Activated gamma-delta T cell treated with Interleukin-2 at 50 U/mL for 16 hours (primary cell): ENCODE data around the gene MT1H.
"Not testable (repeated sequence)": the region's sequence is repeated elsewhere in the genome, so short reads cannot be mapped to it uniquely, and the experiment has no call there.

ENCODE experiments used
- DNase-seq: peaks from one replicate; pipeline ENCODE4 v3.0.0-alpha.2; 2020

The MT1H gene

DNA sequence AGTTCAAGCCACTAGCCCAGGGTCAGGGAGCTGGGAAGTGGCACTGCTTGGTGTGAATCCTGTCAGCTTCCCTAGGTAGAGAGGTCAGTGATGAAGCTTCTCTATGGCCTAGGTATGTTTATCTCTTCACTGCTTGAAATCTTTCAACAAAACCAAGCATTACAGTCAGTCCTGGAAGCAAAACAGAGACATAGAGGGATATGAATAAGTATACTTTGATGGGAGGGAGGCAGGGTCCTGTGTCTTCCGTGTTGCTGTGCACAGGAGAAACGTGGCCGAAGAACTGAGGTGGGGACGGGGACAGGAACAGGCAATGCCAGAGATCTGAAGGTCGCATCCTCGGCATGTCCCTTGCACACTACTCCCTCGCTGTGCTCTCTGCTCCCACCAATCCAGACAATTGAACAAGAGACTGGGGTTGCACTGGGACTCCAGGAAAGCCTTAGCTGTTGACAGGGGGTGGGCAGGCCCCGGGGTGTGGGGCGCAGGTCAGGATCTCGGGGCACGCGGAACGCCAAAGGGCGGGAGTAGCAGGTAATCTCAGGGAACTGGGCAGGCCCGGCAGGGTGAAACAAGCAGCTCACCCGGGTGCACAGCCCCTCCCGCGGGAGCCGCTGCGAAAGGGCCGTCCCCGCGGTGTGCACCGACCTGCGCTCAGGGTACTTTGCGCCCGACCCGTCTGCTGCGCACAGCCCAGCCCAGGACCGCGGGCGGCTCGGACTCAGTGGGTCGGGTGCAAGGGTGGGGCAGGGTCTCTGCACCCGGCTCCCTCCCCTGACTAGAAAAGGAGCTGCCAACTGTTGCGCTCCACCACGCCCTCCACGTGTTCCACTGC is at the start of gene MT1H:
MT1H (plus strand) TSS at position 810 of the 835 bp plus-strand sequence. CDS start 71 bp downstream, outside the sequence.
- DNase-seq, result no peak

DNA sequence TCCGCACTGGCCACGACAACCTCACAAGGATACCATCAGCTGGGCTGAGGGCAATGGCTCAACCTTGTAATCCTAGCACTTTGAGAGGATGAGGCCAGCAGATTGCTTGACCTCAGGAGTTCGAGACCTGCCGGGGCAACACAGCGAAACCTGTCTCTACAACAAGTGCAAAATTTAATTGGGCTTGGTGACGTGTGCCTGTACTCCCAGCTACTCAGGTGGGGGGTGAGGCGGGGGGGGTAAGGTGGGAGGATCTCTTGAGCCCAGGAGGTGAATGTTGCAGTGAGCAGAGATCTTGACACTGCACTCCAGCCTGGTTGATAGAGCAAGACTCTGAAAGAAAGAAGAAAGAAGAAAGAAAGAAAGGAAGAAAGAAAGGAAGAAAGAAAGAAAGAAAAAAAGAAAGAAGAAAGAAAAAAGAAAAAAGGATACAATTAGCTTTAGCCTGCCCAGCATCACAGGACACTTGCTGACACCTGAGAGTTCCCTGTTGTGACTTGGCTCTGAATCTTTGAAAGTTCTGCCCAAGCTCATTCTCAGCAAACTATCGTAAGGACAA is 49.2 kb upstream of the MT1H start:
- DNase-seq, result no peak

DNA sequence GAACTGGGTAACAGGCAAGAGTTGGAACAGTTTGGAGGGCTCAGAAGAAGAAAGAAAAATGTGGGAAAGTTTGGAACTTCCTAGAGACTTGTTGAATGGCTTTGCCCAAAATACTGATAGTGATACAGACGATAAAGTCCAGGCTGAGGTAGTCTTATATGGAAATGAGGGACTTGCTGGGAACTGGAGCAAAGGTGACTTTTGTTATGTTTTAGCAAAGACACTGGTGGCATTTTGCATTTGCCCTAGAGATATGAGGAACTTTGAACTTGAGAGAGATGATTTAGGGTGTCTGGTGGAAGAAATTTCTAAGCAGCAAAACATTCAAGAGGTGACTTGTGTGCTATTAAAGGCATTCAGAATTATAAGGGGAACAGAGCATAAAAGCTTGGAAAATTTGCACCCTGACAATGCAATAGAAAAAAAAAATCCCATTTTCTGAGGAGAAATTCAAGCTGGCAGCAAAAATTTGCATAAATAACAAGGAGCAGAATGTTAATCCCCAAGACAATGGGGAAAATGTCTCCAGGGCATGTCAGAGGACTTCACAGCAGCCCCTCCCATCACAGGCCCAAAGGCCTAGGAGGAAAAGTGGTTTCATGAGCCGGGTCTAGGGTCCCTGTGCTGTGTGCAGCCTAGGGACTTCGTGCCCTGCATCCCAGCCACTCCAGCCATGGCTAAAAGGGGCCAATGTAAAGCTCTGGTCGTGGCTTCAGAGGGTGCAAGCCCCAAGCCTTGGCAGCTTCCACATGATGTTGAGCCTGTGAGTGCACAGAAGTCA is 47.8 kb upstream of the MT1H start:
- DNase-seq, result not testable (repeated sequence)

DNA sequence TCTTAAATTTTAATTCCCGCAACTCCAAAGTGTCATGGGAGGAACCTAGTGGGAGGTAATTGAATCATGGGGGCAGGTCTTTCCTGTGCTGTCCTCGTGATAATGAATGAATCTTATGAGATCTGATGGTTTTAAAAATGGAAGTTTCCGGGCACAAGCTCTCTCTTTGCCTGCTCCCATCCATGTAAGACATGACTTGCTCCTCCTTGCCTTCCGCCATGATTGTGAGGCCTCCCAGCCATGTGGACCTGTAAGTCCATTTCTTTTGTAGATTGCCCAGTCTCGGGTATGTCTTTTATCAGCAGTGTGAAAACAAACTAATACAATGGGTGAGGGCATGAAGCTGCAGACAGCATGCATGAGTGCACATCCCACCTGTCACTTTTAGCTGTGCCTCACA is 46.4 kb upstream of the MT1H start:
- not testable (repeated sequence) for DNase-seq

DNA sequence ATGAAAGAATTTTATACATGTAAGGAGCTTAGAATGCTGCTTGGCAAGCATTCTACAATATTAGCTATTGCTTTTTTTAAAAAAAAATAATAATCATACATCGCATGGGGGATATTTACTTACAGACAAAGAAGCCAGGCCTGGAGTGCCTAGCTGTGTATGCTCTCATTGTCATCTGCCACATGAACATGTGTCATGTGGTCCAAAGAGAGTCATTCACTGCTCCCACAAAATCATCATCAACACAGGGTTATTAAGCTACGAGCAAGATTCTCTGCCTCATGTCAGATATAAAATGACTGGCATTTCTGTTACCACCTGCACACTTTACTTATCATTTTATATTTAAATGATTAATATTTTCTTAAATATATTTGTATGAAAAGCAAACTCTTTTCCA is 46.0 kb upstream of the MT1H start:
- no peak for DNase-seq

DNA sequence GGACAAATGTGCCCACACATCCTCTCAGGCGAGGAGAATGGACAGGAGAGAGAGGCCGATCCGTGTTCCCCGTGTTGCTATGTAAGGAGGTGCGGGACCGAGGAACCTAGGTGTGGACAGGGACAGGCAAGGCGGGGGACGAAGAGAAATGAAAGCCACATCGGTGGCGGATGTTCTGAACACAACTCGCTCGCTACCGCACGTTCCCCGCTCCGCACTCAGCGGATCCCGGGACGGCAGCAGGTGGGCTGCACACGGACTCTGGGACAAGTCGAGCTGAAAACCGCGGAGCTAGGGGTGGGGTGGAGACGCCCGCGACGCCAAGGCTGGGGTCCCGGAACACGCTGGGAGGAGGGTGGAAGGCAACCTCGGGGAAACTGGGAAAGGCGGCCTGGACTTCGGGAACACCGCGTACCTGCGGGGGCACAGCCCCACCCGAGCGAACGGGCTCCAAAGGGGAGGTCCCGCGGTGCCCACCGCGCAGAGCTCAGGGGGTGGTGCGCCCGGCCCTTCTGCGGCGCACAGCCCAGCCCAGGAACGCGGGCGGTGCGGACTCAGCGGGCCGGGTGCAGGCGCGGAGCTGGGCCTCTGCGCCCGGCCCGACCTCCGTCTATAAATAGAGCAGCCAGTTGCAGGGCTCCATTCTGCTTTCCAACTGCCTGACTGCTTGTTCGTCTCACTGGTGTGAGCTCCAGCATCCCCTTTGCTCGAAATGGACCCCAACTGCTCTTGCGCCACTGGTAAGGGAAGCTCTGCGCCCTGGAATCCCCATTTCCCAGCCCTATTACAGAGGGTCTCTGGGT is 44.3 kb upstream of the MT1H start, which contains the start of gene MT1E:
MT1E (plus strand) TSS at position 642 of the 803 bp plus-strand sequence; CDS start at position 713, 71 bp downstream.
- no peak for DNase-seq

DNA sequence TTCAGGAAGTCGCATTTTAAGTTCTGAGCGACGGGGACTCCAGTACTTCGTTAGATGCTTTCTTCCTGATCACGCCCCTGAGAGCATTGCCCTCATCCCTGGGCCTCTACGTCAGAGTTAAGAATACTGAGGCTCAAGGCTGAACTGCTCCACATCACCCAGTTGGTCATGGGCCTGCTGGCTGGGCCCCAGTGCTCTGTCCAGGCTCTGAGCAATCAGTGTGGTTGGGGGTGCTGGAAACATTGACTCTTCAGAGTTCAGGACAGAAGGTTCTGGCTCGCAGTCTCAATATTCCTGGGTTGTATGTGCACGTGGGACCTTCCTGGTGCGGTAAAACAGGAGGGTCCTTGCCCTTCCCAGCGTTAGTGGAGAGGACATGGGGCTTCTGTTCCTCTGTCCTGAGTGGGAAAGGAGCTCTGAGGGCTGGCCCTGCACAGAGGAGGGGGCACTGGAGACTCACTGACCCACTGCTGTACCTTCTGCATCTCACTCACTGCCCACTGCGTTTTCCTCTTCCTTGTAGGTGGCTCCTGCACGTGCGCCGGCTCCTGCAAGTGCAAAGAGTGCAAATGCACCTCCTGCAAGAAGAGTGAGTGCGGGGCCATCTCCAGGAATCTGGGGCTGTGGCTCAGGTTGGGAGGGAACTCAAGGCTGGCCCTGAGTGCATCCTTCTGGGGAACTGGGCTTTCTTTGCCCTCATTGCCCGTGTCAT is 43.5 kb upstream of the MT1H start:
- no peak for DNase-seq

DNA sequence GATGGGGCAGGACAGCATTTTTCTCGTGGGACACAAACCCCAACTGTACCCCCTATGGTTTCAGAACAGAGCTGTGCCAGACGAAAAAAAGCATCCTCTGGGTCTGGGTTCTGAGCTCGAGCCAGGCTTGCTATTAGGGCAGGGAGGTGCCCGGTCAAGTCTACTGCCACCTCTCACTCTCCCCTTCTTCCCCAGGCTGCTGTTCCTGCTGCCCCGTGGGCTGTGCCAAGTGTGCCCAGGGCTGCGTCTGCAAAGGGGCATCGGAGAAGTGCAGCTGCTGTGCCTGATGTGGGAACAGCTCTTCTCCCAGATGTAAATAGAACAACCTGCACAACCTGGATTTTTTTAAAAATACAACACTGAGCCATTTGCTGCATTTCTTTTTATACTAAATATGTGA is 42.9 kb upstream of the MT1H start:
- DNase-seq, result no peak

DNA sequence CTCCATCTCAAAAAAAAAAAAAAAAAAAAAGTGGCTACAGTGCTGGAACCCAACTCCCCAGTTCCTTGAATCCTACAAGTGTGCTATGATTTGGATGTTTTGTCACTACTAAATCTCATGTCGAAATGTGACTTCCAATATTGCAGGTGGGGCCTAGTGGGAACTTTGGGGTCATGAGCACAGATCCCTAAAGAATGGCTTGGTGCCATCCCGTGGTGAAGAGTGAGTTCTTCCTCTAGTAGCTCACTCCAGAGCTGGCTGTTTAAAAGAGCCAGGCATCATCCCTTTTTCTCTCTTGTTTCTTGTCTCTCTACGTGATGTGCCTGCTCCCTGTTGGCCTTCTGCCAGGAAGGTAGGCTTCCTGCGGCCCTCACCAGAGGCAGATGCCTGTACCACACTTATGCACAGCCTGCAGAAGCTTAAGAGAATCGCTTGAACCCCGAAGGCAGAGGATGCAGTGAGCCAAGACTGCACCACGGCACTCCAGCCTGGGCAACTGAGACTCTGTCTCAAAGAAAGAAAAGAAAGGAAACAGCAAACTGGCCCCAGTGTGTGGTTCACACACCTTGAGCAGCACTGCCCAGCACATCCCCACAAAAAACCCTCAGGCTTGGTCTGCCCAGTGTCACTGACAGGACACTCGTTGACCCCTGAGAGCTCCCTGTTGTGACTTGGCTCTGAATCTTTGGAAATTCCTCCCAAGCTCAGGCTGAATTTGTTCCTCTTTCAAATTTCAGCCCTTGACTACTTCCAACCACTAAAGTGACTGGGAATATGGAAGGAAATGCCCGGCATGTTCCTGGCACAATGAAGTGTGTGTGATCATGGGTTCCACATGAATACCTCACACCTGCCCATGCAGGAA is 40.9 kb upstream of the MT1H start:
- DNase-seq, result no peak

DNA sequence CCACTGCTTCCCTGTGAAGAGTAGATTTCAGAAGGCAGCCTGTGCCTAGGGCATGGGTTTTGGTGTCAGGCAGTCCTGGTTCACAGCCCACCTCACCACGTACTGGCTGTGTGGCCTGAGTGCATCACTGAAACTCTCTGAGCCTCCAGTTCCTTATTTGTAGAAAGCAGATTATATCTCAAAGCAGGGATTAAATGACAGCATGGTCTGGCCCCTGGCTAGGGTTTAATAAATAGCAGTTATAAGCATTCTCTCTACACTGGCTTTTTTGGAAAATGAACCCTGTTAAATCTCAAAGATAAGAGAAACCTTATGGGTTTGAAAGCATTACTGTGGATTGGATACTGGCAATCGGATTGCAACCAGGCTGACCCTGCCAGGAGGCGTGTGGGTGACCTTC is 40.1 kb upstream of the MT1H start:
- DNase-seq, result no peak

DNA sequence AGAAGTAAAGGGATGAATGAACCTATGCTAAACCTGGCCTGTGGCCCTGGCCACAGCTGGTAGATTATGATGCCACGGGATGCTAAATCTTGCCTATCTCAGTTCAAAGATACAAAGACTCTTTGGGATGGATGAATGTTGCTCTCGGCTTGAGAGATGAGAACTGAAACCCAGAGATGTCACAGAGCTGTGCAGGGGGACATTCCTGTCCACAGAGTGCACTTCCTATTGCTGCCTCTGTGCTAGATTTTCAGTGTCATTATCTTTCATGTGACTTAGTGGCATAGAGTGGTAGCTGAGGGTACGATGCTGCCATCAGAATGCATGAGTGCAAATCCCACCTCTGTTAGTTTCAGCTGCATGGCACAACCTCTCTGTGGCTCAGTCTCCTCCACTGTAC is 39.5 kb upstream of the MT1H start:
- no peak for DNase-seq

DNA sequence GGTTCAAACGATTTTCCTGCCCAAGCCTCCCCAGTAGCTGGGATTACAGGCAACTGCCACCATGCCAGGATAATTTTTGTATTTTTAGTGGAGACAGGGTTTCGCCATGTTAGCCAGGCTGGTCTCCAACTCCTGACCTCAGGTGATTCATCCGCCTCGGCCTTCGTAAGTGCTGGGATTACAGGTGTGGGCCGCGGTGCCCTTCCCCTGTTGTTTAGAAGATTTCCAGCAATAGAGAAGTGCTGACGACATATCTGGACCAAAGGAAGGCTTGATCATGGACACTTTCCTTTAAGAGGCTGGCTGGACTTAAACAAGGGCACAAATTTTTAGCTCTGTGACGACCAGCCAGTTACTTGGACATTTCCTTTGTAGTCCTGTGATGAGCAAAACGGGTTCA is 38.4 kb upstream of the MT1H start:
- no peak for DNase-seq

DNA sequence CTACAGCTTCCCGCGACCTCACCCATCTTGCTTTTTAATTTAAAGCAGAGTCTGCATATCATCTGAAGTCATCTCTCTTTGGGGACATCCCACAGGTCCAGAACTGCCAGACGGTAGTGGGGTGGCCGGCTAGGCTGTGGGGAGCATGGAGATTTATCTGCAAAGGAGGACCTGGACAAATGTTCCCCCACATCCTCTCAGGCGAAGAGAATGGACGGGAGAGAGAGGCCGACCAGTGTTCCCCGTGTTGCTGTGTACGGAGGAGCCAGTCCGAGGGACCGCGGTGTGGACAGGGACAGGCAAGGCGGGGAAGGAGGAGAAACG is 37.8 kb upstream of the MT1H start:
- no peak for DNase-seq

DNA sequence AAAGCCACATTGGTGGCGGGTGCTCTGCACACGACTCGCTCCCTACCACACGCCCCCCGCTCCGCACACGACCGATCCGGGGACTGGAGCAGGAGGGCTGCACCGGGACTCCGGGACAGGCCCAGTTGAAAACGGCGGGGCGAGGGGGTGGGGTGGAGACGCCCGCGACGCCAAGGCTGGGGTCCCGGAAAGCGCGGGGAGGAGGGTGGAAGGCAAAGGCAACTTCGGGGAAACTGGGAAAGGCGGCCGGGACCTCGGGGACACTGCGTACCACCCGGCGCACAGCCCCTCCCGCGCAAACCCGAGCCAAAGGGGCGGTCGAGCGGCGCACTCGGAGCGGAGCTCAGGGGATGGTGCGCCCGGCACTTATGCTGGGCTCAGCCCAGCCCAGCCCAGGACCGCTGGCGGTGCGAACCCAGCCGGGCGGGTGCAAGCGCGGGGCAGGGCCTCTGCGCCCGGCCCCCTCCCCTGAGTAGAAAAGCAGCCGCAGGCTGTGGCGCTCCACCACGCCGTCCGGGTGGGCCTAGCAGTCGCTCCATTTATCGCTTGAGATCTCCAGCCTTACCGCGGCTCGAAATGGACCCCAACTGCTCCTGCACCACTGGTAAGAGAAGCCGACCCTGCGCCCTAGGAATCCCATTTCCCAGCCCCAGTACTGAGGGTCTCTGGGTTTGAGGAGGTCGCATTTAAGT is 37.3 kb upstream of the MT1H start, which contains the start of gene MT1M:
MT1M (plus strand) TSS at position 504 of the 692 bp plus-strand sequence; CDS start at position 577, 73 bp downstream.
- no peak for DNase-seq

DNA sequence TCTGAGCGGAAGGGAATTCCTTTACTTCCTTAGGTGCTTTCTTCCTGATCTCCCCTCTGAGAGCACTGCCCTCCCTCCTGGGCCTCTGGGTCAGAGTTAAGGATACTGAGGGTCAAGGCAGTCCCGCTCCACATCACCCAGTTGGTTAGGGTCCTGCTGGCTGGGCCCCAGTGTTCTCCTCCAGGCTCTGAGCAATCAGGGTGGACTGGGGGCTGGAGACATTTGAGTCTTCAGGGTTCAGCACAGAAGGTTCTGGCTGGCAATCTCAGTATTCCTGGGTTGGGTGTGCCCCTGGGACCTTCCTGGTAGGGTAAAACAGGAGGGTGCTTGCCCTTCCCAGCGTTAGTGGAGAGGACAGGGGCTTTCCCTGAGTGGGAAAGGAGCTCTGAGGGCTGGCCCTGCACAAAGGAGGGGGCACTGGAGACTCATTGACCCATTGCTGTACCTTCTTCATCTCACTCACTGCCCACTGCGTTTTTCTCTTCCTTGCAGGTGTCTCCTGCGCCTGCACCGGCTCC is 36.7 kb upstream of the MT1H start:
- DNase-seq, result no peak

DNA sequence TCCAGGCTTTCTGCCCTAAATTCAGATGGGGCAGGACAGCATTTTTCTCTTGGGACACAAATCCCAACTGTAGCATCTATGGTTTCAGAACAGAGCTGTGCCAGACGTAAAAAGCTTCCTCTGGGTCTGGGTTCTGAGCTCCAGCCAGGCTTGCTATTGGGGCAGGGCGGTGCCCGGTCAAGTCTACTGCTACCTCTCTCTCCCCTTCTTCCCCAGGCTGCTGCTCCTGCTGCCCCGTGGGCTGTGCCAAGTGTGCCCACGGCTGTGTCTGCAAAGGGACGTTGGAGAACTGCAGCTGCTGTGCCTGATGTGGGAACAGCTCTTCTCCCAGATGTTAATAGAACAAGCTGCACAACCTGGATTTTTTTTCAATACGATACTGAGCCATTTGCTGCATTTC is 36.1 kb upstream of the MT1H start:
- no peak for DNase-seq

DNA sequence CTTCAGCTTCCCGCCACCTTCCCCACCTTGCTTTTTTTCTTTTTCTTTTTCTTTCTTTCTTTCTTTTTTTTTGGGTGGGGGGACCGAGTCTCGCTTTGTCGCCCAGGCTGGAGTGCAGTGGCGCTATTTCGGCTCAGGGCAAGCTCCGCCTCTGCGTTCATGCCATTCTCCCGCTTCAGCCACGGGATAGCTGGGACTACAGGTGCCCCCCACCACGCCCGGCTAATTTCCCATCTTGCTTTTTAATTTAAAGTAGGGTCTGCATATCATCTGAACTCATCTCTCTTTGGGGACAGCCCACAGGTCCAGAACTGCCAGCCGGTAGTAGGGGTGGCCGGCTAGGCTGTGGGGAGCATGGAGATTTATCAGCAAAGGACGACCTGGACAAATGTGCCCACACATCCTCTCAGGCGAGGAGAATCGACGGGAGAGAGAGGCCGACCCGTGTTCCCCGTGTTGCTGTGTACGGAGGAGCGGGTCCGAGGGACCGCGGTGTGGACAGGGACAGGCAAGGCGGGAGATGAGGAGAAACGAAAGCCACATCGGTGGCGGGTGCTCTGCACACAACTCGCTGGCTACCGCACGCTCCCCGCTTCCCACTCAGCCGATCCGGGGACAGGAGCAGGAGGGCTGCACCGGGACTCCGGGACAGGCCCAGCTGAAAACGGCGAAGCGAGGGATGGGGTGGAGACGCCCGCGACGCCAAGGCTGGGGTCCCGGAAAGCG is 34.7 kb upstream of the MT1H start:
- no peak for DNase-seq

DNA sequence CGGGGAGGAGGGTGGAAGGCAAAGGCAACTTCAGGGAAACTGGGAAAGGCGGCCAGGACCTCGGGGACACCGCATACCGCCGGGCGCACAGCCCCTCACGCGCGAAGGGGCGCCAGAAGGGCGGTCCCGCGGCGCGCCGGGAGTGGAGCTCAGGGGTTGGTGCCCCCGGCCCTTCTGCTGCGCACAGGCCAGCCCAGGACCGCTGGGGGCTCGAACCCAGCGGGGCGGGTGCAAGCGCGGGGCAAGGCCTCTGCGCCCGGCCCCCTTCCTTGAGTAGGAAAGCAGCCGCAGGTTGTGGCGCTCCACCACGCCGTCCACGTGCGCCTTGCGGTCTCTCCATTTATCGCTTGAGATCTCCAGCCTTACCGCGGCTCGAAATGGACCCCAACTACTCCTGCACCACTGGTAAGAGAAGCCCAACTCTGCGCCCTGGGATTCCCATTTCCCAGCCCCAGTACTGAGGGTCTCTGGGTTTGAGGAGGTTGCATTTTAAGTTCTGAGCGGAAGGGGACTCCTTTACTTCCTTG is 34.1 kb upstream of the MT1H start:
- DNase-seq, result no peak
